GM12891 (cell line): ENCODE results near the gene NBPF26.
"Not testable (repeated sequence)": the region's sequence is repeated elsewhere in the genome, so short reads cannot be mapped to it uniquely, and the experiment has no call there.

Source experiments
- POLR2A ChIP-seq: IDR thresholded peaks from 2 replicates; pipeline ENCODE4 v1.6.1; 2011; ENCODE audit warnings: low read depth, low read length, control low read depth
- POLR2AphosphoS5 ChIP-seq: IDR thresholded peaks from 2 replicates; pipeline ENCODE4 v1.6.1; 2011; ENCODE audit warnings: low read depth, low read length, control low read depth
- SPI1 ChIP-seq: IDR thresholded peaks from 2 replicates; pipeline ENCODE4 v1.6.1; 2011; ENCODE audit warnings: low read depth, low read length, control low read depth
- TAF1 ChIP-seq: IDR thresholded peaks from 2 replicates; pipeline ENCODE4 v1.6.1; 2011; ENCODE audit warnings: low read depth, low read length, control low read depth

GRCh38 chr1:120684397-120684796 lies 39.3 kb upstream of the NBPF26 start:
- TF ChIP-seq TAF1, SPI1, POLR2A, POLR2AphosphoS5: not testable (repeated sequence)
